Right atrium auricular region (tissue), 2 donors: ENCODE measurements around the gene PRRT1. TPM values are rescaled to one million over a fixed set of nuclear protein-coding genes. Genes with fewer than 3 reads are reported as not detected.
"Not testable (repeated sequence)": the region's sequence is repeated elsewhere in the genome, so short reads cannot be mapped to it uniquely, and the experiment has no call there.

Experiments used
- DNase-seq: peaks from one replicate; pipeline ENCODE4 v3.0.0-alpha.2; 2019; ENCODE audit warnings: low spot score
- H3K27ac ChIP-seq, 2 donors: fragments of 200-600 bp; sonication (generic); 1 replicate in 1 of 2; 2 replicates in 1 of 2; pipeline ENCODE4 v1.5.1; 2016 to 2019
- H3K27me3 ChIP-seq, 2 donors: fragments of 200-600 bp; sonication (generic); one replicate each; pipeline versions ENCODE4 v1.5.1 to v1.6.0; 2017 to 2019
- H3K36me3 ChIP-seq: fragments of 200-600 bp; sonication (generic); one replicate; pipeline ENCODE4 v1.5.1; 2016
- H3K4me1 ChIP-seq, 2 donors: fragments of 200-600 bp; sonication (generic); one replicate each; pipeline versions ENCODE4 v1.5.1 to v1.6.0; 2017 to 2019
- H3K4me3 ChIP-seq, 2 donors: fragments of 200-600 bp; sonication (generic); 1 replicate in 1 of 2; 2 replicates in 1 of 2; pipeline ENCODE4 v1.5.1; 2017 to 2019; ENCODE audit warnings: mild to moderate bottlenecking in 1 of 2, moderate library complexity in 1 of 2
- H3K9me3 ChIP-seq, 2 donors: fragments of 200-600 bp; sonication (generic); one replicate each; pipeline ENCODE4 v1.5.1; 2019
- total RNA-seq, 2 donors: library from RNA; depleted of rRNA; stranded (reverse); fragments of >200 nt; gene quantifications; one replicate each; pipeline ENCODE4 v1.1.0, GENCODE V29; 2016
- TF ChIP-seq, protein P1 (sequence below), 2 donors: fragments of 200-600 bp; sonication (generic); IDR thresholded peaks; one replicate each; pipeline ENCODE4 v1.5.1; 2019; ENCODE audit warnings: antibody characterized with exemption in 2 of 2

Gene PRRT1
- total RNA-seq, 2 donors from 2014 or later: 0.70 to 1.1 TPM

- H3K4me1 ChIP-seq: peaks cover 4 to 46% of the 10 kb centered on the region in 2 donors
- H3K27ac ChIP-seq: peak overlapping the region; percentile 99 to 100
- H3K27me3 ChIP-seq: no peaks in the 10 kb centered on the region
- H3K4me3 ChIP-seq: peak overlapping the region; percentile 64 to 77
- H3K36me3 ChIP-seq: no peaks in the 10 kb centered on the region
- TF ChIP-seq, protein P1, sequence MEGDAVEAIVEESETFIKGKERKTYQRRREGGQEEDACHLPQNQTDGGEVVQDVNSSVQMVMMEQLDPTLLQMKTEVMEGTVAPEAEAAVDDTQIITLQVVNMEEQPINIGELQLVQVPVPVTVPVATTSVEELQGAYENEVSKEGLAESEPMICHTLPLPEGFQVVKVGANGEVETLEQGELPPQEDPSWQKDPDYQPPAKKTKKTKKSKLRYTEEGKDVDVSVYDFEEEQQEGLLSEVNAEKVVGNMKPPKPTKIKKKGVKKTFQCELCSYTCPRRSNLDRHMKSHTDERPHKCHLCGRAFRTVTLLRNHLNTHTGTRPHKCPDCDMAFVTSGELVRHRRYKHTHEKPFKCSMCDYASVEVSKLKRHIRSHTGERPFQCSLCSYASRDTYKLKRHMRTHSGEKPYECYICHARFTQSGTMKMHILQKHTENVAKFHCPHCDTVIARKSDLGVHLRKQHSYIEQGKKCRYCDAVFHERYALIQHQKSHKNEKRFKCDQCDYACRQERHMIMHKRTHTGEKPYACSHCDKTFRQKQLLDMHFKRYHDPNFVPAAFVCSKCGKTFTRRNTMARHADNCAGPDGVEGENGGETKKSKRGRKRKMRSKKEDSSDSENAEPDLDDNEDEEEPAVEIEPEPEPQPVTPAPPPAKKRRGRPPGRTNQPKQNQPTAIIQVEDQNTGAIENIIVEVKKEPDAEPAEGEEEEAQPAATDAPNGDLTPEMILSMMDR (IDR thresholded peaks at IDR 0.05): no peak
- DNase-seq: peak; percentile 96
- H3K9me3 ChIP-seq: no peaks in the 10 kb centered on the region
Observed at GRCh38 chr6:32195902-32196681, 44.4 kb upstream of the PRRT1 start.

GRCh38 chr6:32195652-32195901 lies 43.8 kb upstream of the PRRT1 start:
- Histone ChIP-seq H3K36me3 (no peaks in the 10 kb centered on the region), H3K27me3 (no peaks in the 10 kb centered on the region), H3K4me1 (peaks cover 4 to 51% of the 10 kb centered on the region in 2 donors), H3K27ac (peak overlapping the region; percentile 99 to 100), H3K9me3 (no peaks in the 10 kb centered on the region), H3K4me3 (peak overlapping the region; percentile 64 to 77)
- TF ChIP-seq, protein P1 (IDR thresholded peaks at IDR 0.05): peak in 1 of 2 donors; percentile 43
- peak; percentile 100 for DNase-seq

DNA sequence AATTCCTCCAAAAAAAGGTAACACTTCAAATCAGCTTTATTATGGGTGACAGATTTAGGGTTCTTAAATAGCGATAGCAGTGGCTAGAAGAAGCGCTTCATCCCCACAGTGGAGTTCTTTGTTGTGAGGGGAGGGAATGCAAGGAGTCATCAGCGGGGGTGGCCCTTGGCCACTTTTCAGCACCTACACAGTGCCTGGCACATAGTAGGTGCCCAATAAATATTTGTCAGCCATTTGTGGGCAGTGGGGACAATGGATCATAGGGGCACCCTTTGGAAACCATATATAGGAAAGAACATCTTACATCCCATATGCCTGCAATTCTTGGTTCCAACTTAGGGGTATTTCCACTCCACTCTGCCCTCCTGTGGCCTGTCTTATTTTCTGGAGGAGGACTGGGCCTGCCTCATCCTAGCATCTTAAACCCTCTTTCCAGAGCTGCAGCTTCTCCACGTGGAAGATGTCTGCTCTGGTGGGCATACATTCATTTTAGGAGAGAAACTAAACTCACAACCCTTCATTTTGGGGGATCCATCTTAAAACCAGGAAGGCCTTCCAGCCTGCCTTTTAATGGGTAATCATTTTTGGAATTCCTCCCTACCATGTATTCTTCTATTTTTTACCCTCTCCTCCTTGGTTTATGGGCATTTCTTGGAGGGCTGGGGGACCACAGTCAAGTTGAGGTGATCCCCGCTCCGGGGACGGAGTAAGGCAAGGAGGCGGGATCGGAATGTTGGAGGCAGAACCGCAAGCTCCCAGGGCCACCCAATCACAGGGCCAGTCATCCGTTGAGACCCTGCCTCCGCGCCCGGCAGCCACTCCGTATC lies 43.3 kb upstream of the PRRT1 start:
- TF ChIP-seq, protein P1 (IDR thresholded peaks at IDR 0.05): peak in 1 of 2 donors; percentile 58
- H3K9me3 ChIP-seq: no peaks in the 10 kb centered on the region
- peak overlapping the region; percentile 29 to 77 for H3K4me3 ChIP-seq
- no peak for DNase-seq
- peaks cover 4 to 55% of the 10 kb centered on the region in 2 donors for H3K4me1 ChIP-seq
- H3K36me3 ChIP-seq: no peaks in the 10 kb centered on the region
- H3K27me3 ChIP-seq: no peaks in the 10 kb centered on the region
- H3K27ac ChIP-seq: peak overlapping the region; percentile 98 to 100

- Histone ChIP-seq H3K4me3 (no peak overlapping the region), H3K9me3 (no peaks in the 10 kb centered on the region), H3K27me3 (no peaks in the 10 kb centered on the region), H3K27ac (peak overlapping the region; percentile 98 to 100), H3K36me3 (no peaks in the 10 kb centered on the region), H3K4me1 (peaks cover 4 to 57% of the 10 kb centered on the region in 2 donors)
- TF ChIP-seq, protein P1 (IDR thresholded peaks at IDR 0.05): no peak
- no peak for DNase-seq
Observed at GRCh38 chr6:32194388-32194787, 42.6 kb upstream of the PRRT1 start.

DNA sequence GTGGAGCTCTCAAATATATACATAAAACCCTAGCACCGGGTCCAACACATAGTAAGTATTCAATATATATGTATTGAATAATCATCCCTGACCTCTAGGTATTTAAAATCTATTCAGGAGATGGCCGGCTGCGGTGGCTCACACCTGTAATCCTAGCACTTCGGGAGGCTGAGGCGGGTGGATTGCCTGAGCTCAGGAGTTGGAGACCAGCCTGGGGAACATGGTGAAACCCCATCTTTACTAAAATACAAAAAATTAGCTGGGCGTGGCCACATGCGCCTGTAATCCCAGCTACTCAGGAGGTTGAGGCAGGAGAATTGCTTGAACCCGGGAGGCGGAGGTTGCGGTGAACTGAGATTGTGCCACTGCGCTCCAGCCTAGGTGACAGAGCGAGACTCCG lies 41.4 kb upstream of the PRRT1 start:
- H3K27me3 ChIP-seq, H3K9me3 ChIP-seq, H3K36me3 ChIP-seq, DNase-seq: not testable (repeated sequence)
- Histone ChIP-seq H3K4me3 (peak overlapping the region in 1 of 2 donors; percentile 40), H3K27ac (peak overlapping the region; percentile 92 to 99), H3K4me1 (peaks cover 4 to 70% of the 10 kb centered on the region in 2 donors)

GRCh38 chr6:32192608-32193039 lies 40.9 kb upstream of the PRRT1 start, which contains the start of gene GPSM3:
Gene GPSM3 (minus strand): TSS chr6:32192643. CDS start chr6:32192513, 130 bp downstream.
- H3K4me3 ChIP-seq: peak within 1 kb of the TSS; percentile 12 to 40

More at GRCh38 chr6:32192608-32193039, 40.9 kb upstream of the PRRT1 start, which contains the start of gene GPSM3:
- H3K4me1 ChIP-seq: peaks cover 4 to 75% of the 10 kb centered on the region in 2 donors
- H3K27me3 ChIP-seq: no peaks in the 10 kb centered on the region
- H3K9me3 ChIP-seq: no peaks in the 10 kb centered on the region
- DNase-seq: no peak
- TF ChIP-seq, protein P1 (IDR thresholded peaks at IDR 0.05): no peak
- H3K27ac ChIP-seq: peak within 1 kb of the TSS; percentile 92 to 99
- H3K36me3 ChIP-seq: peaks cover 4% of the 10 kb centered on the region
